GM19372 (cell line): ENCODE data around the gene CIB2.
"Not testable (repeated sequence)": the region's sequence is repeated elsewhere in the genome, so short reads cannot be mapped to it uniquely, and the experiment has no call there.

ENCODE experiments used
- ATAC-seq: cut with Tn5 transposase; IDR thresholded peaks from one replicate; pipeline ENCODE4 v1.9.1; 2021; ENCODE audit warnings: mild to moderate bottlenecking, low read depth, moderate library complexity; ENCODE audit not compliant: unreplicated experiment

The CIB2 gene

DNA sequence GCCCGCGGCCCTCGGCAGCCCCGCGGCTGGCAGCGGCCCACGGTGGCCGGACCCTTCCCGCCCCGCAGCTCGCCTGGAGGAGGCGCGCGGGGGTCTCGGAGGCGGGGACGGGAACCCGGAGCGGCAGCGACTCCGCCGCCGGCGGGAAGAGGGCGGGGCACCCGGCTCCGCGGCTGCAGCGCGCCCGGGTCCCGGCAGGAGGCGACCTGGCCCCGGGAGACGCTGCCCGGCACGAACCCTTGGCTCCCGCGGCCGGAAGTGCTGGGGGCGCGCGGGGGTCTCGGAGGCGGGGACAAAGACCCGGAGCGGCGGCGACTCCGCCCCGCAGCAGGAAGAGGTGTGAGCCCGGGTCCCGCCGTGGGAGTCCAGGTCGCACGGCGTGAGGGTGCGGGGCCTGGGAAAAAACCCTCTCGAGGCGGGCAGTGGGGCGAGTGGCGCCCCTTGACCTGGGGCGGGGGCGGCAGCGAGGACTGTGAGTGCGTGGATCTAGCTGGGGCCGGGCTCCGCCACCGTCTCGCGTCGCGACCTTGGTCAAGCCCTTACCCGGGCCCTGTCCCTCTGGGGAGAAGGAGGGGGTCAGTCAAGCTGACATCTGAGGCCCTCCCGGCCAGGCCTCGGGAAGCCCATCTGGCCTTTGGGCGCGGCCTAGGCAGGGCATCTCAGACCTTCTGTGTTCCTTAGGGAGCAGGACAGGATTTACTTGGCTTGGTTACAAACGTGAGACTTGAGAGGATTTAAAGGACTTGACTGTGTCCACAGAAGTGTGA lies at the start of gene CIB2:
CIB2 (minus strand) TSS at position 151 of the 767 bp plus-strand sequence. CDS start 230 bp downstream, outside the sequence.
- ATAC-seq: peak; percentile 80

DNA sequence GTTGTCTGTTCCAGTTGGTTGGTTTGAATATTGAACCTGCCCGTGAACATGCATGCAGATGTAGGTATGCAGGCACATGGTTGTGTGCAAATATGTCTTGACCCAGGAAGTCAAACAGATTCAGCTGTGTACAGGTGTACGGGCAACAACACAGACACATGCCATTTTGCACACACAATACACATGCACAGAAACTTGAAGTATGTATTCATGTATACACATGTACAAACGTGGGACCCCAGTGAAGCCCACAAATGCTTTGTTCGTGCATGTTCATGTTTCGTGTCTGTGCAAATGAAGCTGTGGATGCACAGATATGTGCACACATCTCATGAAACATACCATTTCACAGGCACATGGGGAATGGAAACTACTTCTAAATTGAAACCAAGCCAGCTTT lies 48.7 kb upstream of the CIB2 start:
- no peak for ATAC-seq

DNA sequence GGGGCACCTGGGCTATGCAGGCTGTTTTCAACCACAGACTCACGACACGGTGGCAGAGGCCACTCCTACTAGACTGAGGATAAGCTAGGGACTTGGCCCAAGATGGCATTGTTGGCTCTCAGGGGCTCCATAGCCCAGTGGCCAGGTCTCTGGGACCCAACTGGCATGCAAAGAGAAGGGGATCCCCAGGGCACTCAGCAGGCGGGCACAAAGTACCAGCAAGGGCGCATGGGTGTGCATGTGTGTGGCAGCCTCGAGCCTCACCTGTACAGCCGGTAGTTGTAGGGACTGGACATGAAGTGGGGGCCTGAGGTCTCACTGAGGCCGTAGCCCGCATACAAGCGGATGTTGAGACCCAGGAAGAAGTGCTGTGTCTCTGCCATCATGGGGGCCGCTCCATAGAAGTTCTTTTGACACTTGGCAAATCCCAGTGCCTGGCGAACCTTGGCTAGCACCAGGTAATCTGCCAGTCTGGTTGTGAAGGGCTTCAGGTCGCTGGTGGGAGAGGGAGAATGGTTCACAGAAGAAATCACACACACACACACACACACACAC lies 48.1 kb upstream of the CIB2 start:
- no peak for ATAC-seq

DNA sequence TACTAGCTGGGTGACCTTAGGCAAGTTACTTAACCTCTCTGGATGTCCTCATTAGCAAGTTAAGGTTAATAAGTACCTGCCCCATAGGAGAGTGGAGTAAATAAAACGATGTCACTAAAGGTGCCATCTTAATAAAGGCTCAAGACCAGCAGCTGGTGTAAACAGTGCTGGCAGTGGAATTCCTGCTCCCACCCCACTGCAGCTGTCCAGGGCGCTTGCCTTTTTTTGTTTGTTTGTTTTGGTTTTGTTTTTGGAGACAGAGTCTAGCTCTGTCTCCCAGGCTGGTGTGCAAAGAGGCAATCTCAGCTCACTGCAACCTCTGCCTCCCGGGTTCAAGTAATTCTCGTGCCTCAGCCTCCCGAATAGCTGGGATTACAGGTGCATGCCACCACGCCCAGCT lies 46.8 kb upstream of the CIB2 start:
- no peak for ATAC-seq

DNA sequence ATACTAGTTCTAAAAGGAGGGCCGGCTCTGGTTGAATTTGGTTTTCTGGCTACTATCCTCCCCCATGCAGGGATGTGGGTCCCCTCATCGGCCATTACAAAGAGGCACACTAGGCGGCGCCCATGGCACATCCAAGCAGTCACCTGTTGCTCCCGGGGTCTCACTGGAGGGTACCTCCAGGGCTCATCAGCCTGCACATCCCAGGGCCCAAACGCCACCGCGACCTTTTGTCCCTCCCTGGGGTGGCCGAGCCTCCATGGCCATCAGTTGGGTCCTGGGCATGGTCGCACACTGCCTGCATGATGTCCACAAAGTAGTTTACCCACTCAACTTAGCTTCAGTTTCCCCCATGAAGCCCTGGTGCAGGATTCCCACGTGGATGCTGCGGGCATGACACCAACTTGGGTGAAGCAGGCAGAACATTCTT lies 46.2 kb upstream of the CIB2 start:
- ATAC-seq: no peak

DNA sequence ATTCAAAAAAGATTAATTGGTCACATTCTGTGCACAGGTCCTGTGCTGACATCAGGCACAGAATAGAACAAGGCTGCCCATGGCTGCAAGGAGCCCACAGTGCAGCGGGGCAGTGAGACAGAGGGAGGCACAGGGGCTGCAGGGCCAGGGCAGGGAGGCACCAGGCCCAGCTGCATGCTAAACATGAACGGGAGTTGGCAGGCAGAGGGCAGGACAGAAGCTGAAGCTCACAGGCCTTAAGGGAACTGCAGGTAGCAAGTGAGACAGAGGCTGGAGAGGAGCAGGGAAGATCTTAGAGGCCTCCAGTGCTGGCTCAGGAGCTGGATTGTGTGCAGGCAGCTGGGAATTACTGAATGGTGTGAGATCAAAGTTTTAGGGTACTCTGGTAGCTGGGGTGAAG lies 44.1 kb upstream of the CIB2 start:
- no peak for ATAC-seq

DNA sequence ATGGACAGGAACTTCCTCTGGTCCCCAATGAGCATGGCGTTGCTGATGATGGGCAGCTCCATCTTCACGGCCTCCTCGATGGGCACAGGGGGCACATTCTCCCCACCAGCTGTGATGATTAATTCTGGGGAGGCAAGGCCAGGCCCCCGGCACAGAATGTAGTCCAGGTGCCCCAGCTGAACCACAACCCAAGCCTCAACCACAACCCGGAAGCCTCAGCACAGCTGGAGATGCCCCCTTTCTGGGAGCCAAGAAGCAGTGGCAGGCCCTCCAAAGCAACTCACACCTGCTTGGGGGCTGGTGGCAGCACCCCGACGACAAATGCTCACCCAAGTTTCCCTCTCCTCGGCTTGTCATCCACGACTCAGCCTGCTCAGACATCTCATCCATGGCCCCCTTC lies 43.2 kb upstream of the CIB2 start:
- ATAC-seq: no peak

DNA sequence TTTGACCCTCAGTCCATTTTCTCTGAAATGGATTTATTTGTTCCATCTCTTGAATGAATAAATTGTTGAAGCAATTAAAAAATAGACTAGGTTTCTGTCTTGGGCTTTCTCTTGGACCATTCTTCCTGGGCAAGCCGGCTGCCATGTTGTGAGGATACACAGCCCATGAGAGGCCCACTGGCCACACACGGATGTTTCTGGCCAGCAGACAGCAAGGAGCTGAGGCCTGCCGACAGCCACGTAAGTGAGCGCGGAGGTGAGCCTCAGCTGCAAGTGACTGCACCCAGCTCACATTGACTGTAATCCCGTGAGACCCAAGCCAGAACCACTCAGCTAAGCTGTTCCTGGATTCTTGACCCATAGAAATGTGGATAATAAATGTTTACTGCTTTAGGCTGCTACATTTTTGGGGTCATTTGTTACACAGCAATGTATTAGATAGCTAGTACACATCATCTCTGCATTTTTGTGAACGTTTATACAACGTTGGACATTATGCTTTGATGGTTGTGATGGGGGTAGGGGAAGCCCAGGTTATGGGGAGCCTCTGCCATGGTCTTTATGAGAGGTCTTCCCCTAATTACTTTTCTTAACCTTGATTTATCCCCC lies 40.7 kb upstream of the CIB2 start:
- ATAC-seq: no peak

DNA sequence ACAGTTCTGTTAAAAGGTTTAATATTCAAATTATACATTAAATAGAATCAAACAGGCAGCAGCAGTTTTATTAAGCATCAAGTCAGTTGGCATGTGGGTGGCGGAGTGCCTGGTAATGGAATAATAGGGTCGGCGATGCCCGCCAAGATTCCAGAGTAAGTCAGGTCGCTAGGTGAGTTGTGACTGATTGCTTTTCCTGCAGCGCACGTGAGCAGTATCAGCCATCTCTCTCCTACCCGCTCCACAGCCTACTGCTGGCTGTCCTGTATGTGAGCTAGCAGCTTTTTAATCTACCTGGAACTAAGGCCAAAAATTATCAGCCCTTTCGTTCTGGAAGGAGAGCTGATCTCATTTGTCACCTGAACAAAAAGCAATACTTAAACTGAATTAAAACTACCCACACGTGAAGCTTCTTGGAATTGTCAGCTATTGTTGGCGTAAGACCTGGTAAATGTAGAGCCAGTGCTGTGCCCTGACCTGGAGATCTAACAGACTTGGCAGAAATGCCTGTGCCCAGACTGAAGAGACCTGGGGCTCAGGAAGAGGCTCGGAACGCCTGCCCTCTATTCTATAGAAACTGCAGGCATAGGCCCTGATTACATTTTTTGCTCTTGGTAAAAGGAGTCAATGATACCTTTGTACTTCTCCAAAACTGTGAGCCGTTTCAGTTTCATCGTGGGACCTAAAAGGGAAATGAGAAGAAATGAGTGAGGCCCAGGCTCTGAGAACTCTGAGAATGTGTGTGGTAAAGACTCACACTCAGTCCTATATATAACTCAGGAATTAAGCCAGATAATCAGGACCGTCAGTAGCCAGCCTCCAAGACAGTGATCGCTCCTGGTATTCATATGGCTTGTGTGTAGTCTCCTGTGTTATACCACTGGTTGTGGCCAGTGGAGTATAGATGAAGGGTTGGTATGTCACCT lies 39.9 kb upstream of the CIB2 start:
- ATAC-seq: peak; percentile 60

DNA sequence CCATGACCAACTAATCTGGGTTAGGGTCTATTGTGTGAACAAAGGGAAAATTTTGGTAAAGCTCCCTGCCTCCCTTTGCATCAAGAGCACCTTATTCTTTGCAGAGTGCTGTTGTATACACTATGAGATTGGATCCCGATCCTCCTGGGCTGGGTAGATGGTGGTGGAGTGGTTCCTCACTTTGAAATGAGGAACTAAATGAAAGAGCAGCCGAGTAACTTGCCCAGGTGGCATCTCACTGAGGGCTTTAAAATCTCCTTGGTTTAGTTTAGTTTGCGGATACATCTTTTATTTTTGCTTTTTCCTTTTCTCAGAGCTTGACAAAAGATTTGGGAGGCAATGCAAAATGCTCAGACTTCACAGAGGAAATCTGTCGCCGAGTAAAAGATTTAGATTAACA lies 37.4 kb upstream of the CIB2 start:
- no peak for ATAC-seq

DNA sequence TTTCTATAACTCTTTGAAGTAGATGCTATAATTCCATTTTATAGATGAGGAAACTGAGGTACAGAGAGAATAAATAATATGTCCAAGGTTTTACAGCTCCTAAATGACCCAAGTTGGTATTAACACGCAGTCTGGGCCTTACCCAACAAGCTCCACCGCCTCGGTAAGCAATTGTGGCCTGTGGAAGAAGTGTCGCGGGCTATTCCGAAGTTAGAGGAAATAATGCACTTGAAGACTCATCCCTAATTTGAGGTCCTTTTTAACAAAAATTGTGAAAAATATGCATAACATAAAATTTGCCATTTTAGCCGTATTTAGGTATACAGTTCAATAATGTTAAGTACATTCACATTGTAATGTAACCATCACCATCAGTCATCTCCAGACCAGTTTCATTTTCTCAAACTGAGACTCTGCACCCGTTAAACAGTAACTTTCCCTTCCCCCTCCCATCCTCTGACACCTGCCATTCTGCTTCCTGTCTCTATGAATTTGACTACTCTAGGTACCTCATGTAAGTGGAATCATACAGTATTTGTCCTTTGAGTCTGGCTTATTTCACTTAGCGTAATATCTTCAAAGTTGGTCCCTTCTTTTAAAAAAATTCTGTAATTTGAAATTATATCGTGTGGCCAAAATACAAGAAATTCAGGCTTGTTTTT lies 36.1 kb upstream of the CIB2 start:
- ATAC-seq: peak; percentile 70

DNA sequence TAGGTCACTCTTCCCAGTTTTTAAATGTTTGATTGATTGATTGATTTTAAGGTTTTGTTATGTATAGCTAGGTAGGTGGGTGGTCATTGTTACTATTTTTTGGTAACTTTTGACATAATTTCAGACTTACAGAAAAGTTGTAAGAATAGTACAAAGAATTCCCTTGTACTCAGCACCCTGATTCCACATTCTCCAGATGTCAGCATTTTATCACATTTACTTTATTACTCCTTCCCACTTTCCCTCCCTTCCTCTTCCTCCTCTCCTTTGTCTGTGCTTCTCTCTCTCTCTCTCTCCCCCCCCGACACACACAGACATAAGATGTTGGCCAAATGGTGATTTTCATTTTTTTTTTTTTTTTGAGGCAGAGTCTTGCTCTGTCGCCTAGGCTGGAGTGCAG lies 32.8 kb upstream of the CIB2 start:
- no peak for ATAC-seq

DNA sequence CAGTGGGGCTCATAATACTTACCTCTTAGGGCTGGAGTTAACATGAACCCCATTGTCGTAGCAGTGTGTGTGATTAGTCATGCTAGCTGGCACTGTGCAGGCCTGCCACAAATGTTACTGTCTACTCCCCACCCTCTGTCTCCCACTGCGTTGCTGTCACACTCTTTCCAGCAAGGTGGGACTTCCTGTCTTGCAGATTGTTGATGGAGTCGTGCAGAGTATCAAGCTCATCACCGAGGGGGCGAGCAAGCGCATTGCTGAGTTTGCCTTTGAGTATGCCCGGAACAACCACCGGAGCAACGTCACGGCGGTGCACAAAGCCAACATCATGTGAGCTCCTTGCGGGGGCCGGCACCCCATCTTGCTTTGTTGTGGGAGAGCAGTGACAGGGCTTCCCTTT lies 30.8 kb upstream of the CIB2 start:
- no peak for ATAC-seq

DNA sequence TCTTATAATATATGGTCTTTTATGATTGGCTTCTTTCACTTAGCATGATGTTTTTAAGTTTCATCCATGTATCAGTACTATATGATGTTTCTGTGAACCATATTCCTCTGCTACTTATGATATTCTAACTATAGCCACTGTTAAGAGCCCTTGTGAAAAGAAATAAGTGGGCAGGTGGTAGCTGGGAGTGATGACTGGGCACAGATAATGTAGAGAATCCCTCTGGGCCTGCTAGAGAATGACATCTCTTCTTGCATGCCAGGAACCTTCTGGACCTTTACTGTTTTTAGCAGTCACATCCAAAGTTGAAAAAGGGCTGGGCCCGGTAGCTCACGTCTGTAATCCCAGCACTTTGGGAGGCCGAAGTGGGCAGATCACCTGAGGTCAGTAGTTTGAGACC lies 28.1 kb upstream of the CIB2 start:
- ATAC-seq: no peak

DNA sequence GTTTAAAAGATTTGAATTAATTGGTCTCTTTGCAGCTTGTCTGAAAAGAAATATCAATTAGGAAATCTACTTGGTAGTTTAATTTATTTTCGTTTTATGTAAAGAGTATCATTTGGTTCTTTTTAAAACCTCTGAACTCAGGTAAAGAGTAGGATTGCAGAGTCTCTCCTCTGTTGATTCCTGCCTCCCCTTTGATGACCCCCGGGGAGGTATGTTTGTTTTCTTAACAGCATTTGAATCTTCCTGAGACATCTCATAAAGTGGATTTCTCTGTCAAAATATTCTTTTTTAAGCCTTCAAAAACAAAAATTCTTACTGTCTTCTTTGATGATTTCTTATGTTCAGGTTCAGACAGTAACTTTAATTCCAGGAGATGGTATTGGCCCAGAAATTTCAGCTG lies 26.0 kb upstream of the CIB2 start:
- no peak for ATAC-seq

DNA sequence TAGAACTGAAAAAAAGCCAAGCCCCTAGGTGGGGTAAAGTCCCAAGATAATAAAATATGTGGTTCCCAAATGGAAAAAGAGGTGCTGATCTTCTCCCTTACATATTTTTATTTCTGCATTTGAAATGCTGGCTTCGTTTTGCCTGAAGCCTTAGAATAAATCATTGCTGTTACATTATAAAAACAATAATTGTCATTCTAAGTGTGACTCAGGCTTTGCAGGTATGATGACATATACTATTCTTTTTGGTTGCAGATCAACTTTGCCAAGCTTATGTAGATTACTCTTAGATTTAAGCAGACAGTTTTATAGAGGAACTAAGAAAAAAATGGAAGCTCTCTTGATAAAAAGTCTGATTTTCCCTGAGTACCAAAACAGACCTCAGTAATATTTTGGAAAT lies 25.4 kb upstream of the CIB2 start:
- ATAC-seq: no peak

DNA sequence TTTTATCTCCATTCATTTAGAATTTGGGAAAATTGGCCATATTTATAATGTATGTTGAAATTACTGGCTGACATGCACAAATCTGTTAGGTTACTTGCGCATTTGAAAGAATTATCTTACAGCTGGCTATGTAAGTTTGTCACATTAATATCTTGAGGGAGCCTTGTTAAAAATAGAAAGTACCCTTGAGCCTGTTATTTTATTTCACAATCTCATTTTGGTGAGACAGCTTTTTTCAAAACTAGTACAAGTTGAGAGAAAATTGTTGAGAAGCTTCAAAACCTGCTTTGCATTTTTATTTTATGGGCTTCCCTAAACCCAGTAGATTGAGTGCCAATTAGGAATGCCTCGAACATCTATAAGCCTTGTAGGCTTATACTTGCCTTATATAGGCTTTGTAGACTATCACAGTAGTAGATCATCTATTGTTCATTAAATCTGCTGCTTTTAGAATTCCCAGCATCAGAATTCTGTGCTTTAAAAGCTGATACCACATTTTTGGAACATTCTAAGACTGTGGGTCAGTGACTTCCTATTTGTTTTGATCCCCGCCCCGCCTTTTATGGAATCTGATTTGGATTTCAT lies 24.2 kb upstream of the CIB2 start:
- ATAC-seq: no peak

DNA sequence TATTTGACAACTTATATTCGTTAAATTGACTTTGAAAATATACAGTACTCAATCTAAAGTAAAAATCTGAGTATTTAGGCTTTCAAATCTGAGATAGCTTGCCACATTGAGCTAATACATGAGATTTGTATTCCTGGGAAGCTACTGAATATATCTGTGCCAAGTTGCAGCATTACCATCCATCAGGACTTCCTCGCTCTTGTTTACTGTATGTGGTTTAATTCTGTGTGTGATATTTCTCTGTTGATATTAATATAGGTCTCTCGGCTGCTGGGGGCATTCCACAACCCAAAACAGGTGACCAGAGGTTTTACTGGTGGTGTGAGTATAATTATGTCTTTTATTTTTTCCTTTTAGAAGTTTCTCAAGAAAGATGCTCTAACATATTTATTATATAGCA lies 23.7 kb upstream of the CIB2 start:
- ATAC-seq: no peak

DNA sequence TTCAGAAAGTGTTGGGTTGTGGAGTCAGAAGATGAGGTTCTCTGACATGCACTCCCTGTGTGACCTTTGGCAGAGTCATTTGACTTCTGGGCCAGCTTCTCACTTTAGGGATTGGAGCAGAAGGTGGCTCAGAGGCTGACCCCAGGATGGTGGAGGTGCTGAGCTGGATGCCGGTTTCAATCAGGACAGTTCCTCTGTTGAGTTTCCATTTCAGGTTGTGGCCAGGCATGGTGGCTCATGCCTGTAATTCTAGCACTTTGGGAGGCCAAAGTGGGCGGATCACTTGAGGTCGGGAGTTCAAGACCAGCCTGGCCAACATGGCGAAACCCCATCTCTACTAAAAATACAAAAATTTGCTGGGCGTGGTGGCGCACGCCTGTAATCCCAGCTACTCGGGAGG lies 19.8 kb upstream of the CIB2 start:
- ATAC-seq: not testable (repeated sequence)
